ENCODE data around the gene AFF2. TPM values are rescaled to one million over a fixed set of nuclear protein-coding genes. Genes with fewer than 3 reads are reported as not detected.

The AFF2 gene
- total RNA-seq, 1 donor from 2014 or later, result 13.4 TPM

GRCh38 chrX:149007423-149007822, 507.0 kb downstream of the AFF2 start:
- no peak for DNase-seq
- Histone ChIP-seq H3K4me3 (no peak overlapping the region), H3K36me3 (no peaks in the 10 kb centered on the region), H3K27me3 (no peaks in the 10 kb centered on the region), H3K4me1 (no peaks in the 10 kb centered on the region), H3K9me3 (no peaks in the 10 kb centered on the region), H3K27ac (no peak overlapping the region)
- no peak for ATAC-seq
- TF ChIP-seq CTCF (IDR thresholded peaks at IDR 0.05), result no peak
- intact Hi-C loops (cut with DNase I), result no loop called here

GRCh38 chrX:149010013-149010852, 509.8 kb downstream of the AFF2 start:
- TF ChIP-seq CTCF (IDR thresholded peaks at IDR 0.05), result no peak
- no peak overlapping the region for H3K27ac ChIP-seq
- no peaks in the 10 kb centered on the region for H3K27me3 ChIP-seq
- H3K9me3 ChIP-seq, result no peaks in the 10 kb centered on the region
- H3K4me3 ChIP-seq, result no peak overlapping the region
- DNase-seq (no peak), ATAC-seq (no peak)
- no peaks in the 10 kb centered on the region for H3K4me1 ChIP-seq
- no peaks in the 10 kb centered on the region for H3K36me3 ChIP-seq
- intact Hi-C loops (cut with DNase I), result no loop called here

DNA sequence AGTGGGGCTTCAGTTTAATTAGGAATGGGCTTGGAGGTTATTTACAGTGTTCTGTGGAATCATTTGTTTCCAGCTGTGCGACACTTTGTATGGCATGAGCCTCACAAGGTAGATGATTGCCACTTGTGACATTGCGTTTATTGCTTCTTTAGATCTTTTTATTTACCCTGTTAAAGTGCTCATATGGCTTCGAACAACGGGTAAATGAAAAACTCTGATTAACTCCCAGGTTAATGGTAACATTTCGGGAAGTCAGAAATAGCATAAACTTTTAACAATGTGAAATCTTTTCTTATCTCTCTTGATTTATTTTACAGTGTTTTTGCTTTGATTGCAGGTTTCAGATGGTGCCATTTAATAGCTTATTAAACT, 510.4 kb downstream of the AFF2 start:
- Histone ChIP-seq H3K9me3 (no peaks in the 10 kb centered on the region), H3K36me3 (no peaks in the 10 kb centered on the region), H3K27ac (no peak overlapping the region), H3K27me3 (no peaks in the 10 kb centered on the region), H3K4me1 (no peaks in the 10 kb centered on the region), H3K4me3 (no peak overlapping the region)
- no peak for ATAC-seq
- no peak for DNase-seq
- intact Hi-C loops (cut with DNase I), result no loop called here
- no peak for TF ChIP-seq CTCF (IDR thresholded peaks at IDR 0.05)

GRCh38 chrX:149013081-149013480, 512.7 kb downstream of the AFF2 start:
- TF ChIP-seq CTCF (IDR thresholded peaks at IDR 0.05), result no peak
- no peak overlapping the region for H3K4me3 ChIP-seq
- H3K27me3 ChIP-seq, result no peaks in the 10 kb centered on the region
- H3K27ac ChIP-seq, result no peak overlapping the region
- no peaks in the 10 kb centered on the region for H3K9me3 ChIP-seq
- ATAC-seq (no peak), DNase-seq (no peak)
- intact Hi-C loops (cut with DNase I), result no loop called here
- no peaks in the 10 kb centered on the region for H3K4me1 ChIP-seq
- H3K36me3 ChIP-seq, result no peaks in the 10 kb centered on the region

DNA sequence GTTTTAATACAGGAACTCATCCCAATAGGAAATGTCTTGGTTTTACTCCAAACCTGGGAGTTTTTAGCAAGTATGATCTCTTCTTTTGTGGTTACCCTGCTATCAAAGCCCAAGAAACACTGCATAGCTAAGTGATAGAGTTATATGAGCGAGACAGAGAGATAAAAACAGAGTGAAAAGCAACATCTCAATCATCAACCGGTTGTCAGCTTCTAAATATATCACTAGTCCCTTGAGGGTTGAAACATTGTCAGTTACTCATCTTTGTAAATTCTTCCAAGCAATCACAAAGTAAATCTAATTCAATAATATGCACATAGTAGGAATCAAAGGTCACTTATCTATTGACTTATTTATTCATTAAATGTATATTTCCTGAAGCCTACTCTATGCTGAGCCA, 520.7 kb downstream of the AFF2 start:
- no peaks in the 10 kb centered on the region for H3K27me3 ChIP-seq
- no peaks in the 10 kb centered on the region for H3K4me1 ChIP-seq
- intact Hi-C loops (cut with DNase I), result no loop called here
- no peak overlapping the region for H3K4me3 ChIP-seq
- DNase-seq (no peak), ATAC-seq (no peak)
- H3K36me3 ChIP-seq, result no peaks in the 10 kb centered on the region
- no peak for TF ChIP-seq CTCF (IDR thresholded peaks at IDR 0.05)
- no peaks in the 10 kb centered on the region for H3K9me3 ChIP-seq
- H3K27ac ChIP-seq, result no peak overlapping the region

All from upper lobe of right lung (tissue), 1 donor.